Measurements from ENCODE around the gene GUK1.

The GUK1 gene

GRCh38 chr1:228154670-228155571 is 14.8 kb downstream of the GUK1 start:
- Histone ChIP-seq H3K9ac (ENCODE audit: low read depth, low read length, poor library complexity) (peak overlapping the region; percentile 2), H4K8ac (ENCODE audit: low read depth, low read length) (no peak overlapping the region), H4K91ac (ENCODE audit: low read depth, low read length, poor library complexity) (no peak overlapping the region), H3K36me3 (replicated peaks in 1 of 2; ENCODE audit: control insufficient read depth in 2 of 2, insufficient read depth in 2 of 2, low read length in 2 of 2) (no peaks in the 10 kb centered on the region), H2AFZ (ENCODE audit: low read length) (no peak overlapping the region), H3K4me1 (ENCODE audit: control insufficient read depth in 2 of 2, insufficient read depth in 1 of 2, low read depth in 1 of 2, low read length in 2 of 2) (peaks cover 2 to 8% of the 10 kb centered on the region in 2 donors), H3K9me3 (replicated peaks in 1 of 2; ENCODE audit: control insufficient read depth in 2 of 2, insufficient read depth in 1 of 2, low read depth in 1 of 2, low read length in 2 of 2) (no peaks in the 10 kb centered on the region), H3K79me1 (ENCODE audit: low read depth, low read length) (peaks cover 2% of the 10 kb centered on the region), H2BK120ac (ENCODE audit: low read depth, low read length) (no peak overlapping the region), H2BK5ac (ENCODE audit: low read length) (peak overlapping the region; percentile 48), H3K27me3 (ENCODE audit: control insufficient read depth in 3 of 3, insufficient read depth in 3 of 3, low read depth in 1 of 3, low read length in 3 of 3) (no peaks in the 10 kb centered on the region), H3K4ac (ENCODE audit: low read length) (no peak overlapping the region), H3K14ac (ENCODE audit: low read length) (peak overlapping the region; percentile 67), H3K18ac (ENCODE audit: low read length) (no peak overlapping the region), H2BK15ac (ENCODE audit: low read length) (no peak overlapping the region), H3K4me2 (ENCODE audit: insufficient read depth, low read length, poor library complexity, severe bottlenecking) (no peak overlapping the region), H3K23ac (ENCODE audit: low read depth, low read length, poor library complexity) (no peak overlapping the region), H2BK12ac (ENCODE audit: low read length) (no peak overlapping the region), H2AK5ac (ENCODE audit: low read depth, low read length) (peak overlapping the region; percentile 27), H3K27ac (replicated peaks; ENCODE audit: low read length) (no peak overlapping the region), H3K4me3 (ENCODE audit: low read length in 2 of 2) (peak overlapping the region in 1 of 2 donors; percentile 11)
- DNase-seq (ENCODE audit: low spot score) = no peak
- no CpG with 5 or more reads among the region's 20 CpGs for WGBS, 2 donors (ENCODE audit: extremely low coverage in 2 of 2, insufficient read length in 2 of 2, insufficient replicate concordance in 1 of 2)

- Histone ChIP-seq H3K4me2 (ENCODE audit: insufficient read depth, low read length, poor library complexity, severe bottlenecking) (no peak overlapping the region), H3K18ac (ENCODE audit: low read length) (no peak overlapping the region), H3K36me3 (replicated peaks in 1 of 2; ENCODE audit: control insufficient read depth in 2 of 2, insufficient read depth in 2 of 2, low read length in 2 of 2) (no peaks in the 10 kb centered on the region), H3K79me1 (ENCODE audit: low read depth, low read length) (peaks cover 2% of the 10 kb centered on the region), H3K27me3 (ENCODE audit: control insufficient read depth in 3 of 3, insufficient read depth in 3 of 3, low read depth in 1 of 3, low read length in 3 of 3) (no peaks in the 10 kb centered on the region), H3K9me3 (replicated peaks in 1 of 2; ENCODE audit: control insufficient read depth in 2 of 2, insufficient read depth in 1 of 2, low read depth in 1 of 2, low read length in 2 of 2) (no peaks in the 10 kb centered on the region), H2AK5ac (ENCODE audit: low read depth, low read length) (peak overlapping the region; percentile 27), H2BK15ac (ENCODE audit: low read length) (no peak overlapping the region), H3K23ac (ENCODE audit: low read depth, low read length, poor library complexity) (peak overlapping the region; percentile 0), H4K91ac (ENCODE audit: low read depth, low read length, poor library complexity) (no peak overlapping the region), H3K4me1 (ENCODE audit: control insufficient read depth in 2 of 2, insufficient read depth in 1 of 2, low read depth in 1 of 2, low read length in 2 of 2) (no peaks in the 10 kb centered on the region), H4K8ac (ENCODE audit: low read depth, low read length) (no peak overlapping the region), H3K14ac (ENCODE audit: low read length) (no peak overlapping the region), H2BK5ac (ENCODE audit: low read length) (peak overlapping the region; percentile 85), H3K27ac (replicated peaks; ENCODE audit: low read length) (no peak overlapping the region), H3K4ac (ENCODE audit: low read length) (no peak overlapping the region), H2BK120ac (ENCODE audit: low read depth, low read length) (no peak overlapping the region), H3K4me3 (ENCODE audit: low read length in 2 of 2) (peak overlapping the region in 1 of 2 donors; percentile 7), H3K9ac (ENCODE audit: low read depth, low read length, poor library complexity) (peak overlapping the region; percentile 89), H2AFZ (ENCODE audit: low read length) (no peak overlapping the region), H2BK12ac (ENCODE audit: low read length) (no peak overlapping the region)
- no peak for DNase-seq (ENCODE audit: low spot score)
- no CpG with 5 or more reads among the region's 16 CpGs for WGBS, 2 donors (ENCODE audit: extremely low coverage in 2 of 2, insufficient read length in 2 of 2, insufficient replicate concordance in 1 of 2)
Observed at GRCh38 chr1:228155596-228156514, 15.8 kb downstream of the GUK1 start.

GRCh38 chr1:228156515-228156881 is 16.4 kb downstream of the GUK1 start:
- H3K4me1 ChIP-seq (ENCODE audit: control insufficient read depth in 2 of 2, insufficient read depth in 1 of 2, low read depth in 1 of 2, low read length in 2 of 2) = peaks cover 0 to 3% of the 10 kb centered on the region in 2 donors
- no peak overlapping the region for H3K9ac ChIP-seq (ENCODE audit: low read depth, low read length, poor library complexity)
- peak overlapping the region in 1 of 2 donors; percentile 7 for H3K4me3 ChIP-seq (ENCODE audit: low read length in 2 of 2)
- WGBS, 2 donors (ENCODE audit: extremely low coverage in 2 of 2, insufficient read length in 2 of 2, insufficient replicate concordance in 1 of 2) = no CpG with 5 or more reads among the region's 9 CpGs
- no peak overlapping the region for H3K4me2 ChIP-seq (ENCODE audit: insufficient read depth, low read length, poor library complexity, severe bottlenecking)
- no peak for DNase-seq (ENCODE audit: low spot score)
- H3K9me3 ChIP-seq (replicated peaks in 1 of 2; ENCODE audit: control insufficient read depth in 2 of 2, insufficient read depth in 1 of 2, low read depth in 1 of 2, low read length in 2 of 2) = no peaks in the 10 kb centered on the region
- peak overlapping the region; percentile 67 for H3K18ac ChIP-seq (ENCODE audit: low read length)
- peaks cover 2% of the 10 kb centered on the region for H3K79me1 ChIP-seq (ENCODE audit: low read depth, low read length)
- H3K27me3 ChIP-seq (ENCODE audit: control insufficient read depth in 3 of 3, insufficient read depth in 3 of 3, low read depth in 1 of 3, low read length in 3 of 3) = no peaks in the 10 kb centered on the region
- H4K91ac ChIP-seq (ENCODE audit: low read depth, low read length, poor library complexity) = no peak overlapping the region
- H3K36me3 ChIP-seq (replicated peaks in 1 of 2; ENCODE audit: control insufficient read depth in 2 of 2, insufficient read depth in 2 of 2, low read length in 2 of 2) = no peaks in the 10 kb centered on the region
- no peak overlapping the region for H3K27ac ChIP-seq (replicated peaks; ENCODE audit: low read length)
- H3K4ac ChIP-seq (ENCODE audit: low read length) = no peak overlapping the region
- H3K23ac ChIP-seq (ENCODE audit: low read depth, low read length, poor library complexity) = no peak overlapping the region
- H2BK12ac ChIP-seq (ENCODE audit: low read length) = no peak overlapping the region
- H2BK15ac ChIP-seq (ENCODE audit: low read length) = peak overlapping the region; percentile 41
- H2BK120ac ChIP-seq (ENCODE audit: low read depth, low read length) = no peak overlapping the region
- H3K14ac ChIP-seq (ENCODE audit: low read length) = peak overlapping the region; percentile 15
- no peak overlapping the region for H4K8ac ChIP-seq (ENCODE audit: low read depth, low read length)
- H2BK5ac ChIP-seq (ENCODE audit: low read length) = peak overlapping the region; percentile 85
- peak overlapping the region; percentile 10 for H2AK5ac ChIP-seq (ENCODE audit: low read depth, low read length)
- no peak overlapping the region for H2AFZ ChIP-seq (ENCODE audit: low read length)
